ENCODE data around the gene PPP5C.
"Not testable (repeated sequence)": the region's sequence is repeated elsewhere in the genome, so short reads cannot be mapped to it uniquely, and the experiment has no call there.

The PPP5C gene

GRCh38 chr19:46391296-46392251 lies 44.7 kb downstream of the PPP5C start:
- Histone ChIP-seq H3K9ac (ENCODE audit: low read length) (no peak overlapping the region), H3K36me3 (ENCODE audit: control insufficient read depth, low read depth, low read length) (peaks cover 41% of the 10 kb centered on the region), H3K4me1 (ENCODE audit: control insufficient read depth, low read depth, low read length) (no peaks in the 10 kb centered on the region), H3K4me3 (ENCODE audit: low read length) (no peak overlapping the region), H3K27ac (ENCODE audit: low read length) (no peak overlapping the region), H3K27me3 (ENCODE audit: control insufficient read depth, insufficient read depth, low read length) (no peaks in the 10 kb centered on the region), H3K9me3 (ENCODE audit: control insufficient read depth, low read depth, low read length) (no peaks in the 10 kb centered on the region)

GRCh38 chr19:46392252-46392801 lies 45.4 kb downstream of the PPP5C start:
- Histone ChIP-seq H3K36me3 (ENCODE audit: control insufficient read depth, low read depth, low read length) (peaks cover 34% of the 10 kb centered on the region), H3K4me3 (ENCODE audit: low read length) (no peak overlapping the region), H3K27me3 (ENCODE audit: control insufficient read depth, insufficient read depth, low read length) (no peaks in the 10 kb centered on the region), H3K4me1 (ENCODE audit: control insufficient read depth, low read depth, low read length) (no peaks in the 10 kb centered on the region), H3K9me3 (ENCODE audit: control insufficient read depth, low read depth, low read length) (no peaks in the 10 kb centered on the region), H3K27ac (ENCODE audit: low read length) (no peak overlapping the region), H3K9ac (ENCODE audit: low read length) (no peak overlapping the region)

- no peaks in the 10 kb centered on the region for H3K27me3 ChIP-seq (ENCODE audit: control insufficient read depth, insufficient read depth, low read length)
- no peak overlapping the region for H3K4me3 ChIP-seq (ENCODE audit: low read length)
- no peak overlapping the region for H3K27ac ChIP-seq (ENCODE audit: low read length)
- no peaks in the 10 kb centered on the region for H3K9me3 ChIP-seq (ENCODE audit: control insufficient read depth, low read depth, low read length)
- no peak overlapping the region for H3K9ac ChIP-seq (ENCODE audit: low read length)
- H3K36me3 ChIP-seq (ENCODE audit: control insufficient read depth, low read depth, low read length), result peaks cover 29% of the 10 kb centered on the region
- no peaks in the 10 kb centered on the region for H3K4me1 ChIP-seq (ENCODE audit: control insufficient read depth, low read depth, low read length)
Measured at GRCh38 chr19:46392837-46393236, 46.0 kb downstream of the PPP5C start.

GRCh38 chr19:46393456-46394401 lies 46.8 kb downstream of the PPP5C start:
- Histone ChIP-seq H3K9me3 (ENCODE audit: control insufficient read depth, low read depth, low read length) (no peaks in the 10 kb centered on the region), H3K9ac (ENCODE audit: low read length) (no peak overlapping the region), H3K27me3 (ENCODE audit: control insufficient read depth, insufficient read depth, low read length) (no peaks in the 10 kb centered on the region), H3K4me1 (ENCODE audit: control insufficient read depth, low read depth, low read length) (no peaks in the 10 kb centered on the region), H3K36me3 (ENCODE audit: control insufficient read depth, low read depth, low read length) (peaks cover 20% of the 10 kb centered on the region), H3K27ac (ENCODE audit: low read length) (no peak overlapping the region), H3K4me3 (ENCODE audit: low read length) (no peak overlapping the region)

GRCh38 chr19:46394402-46394797 lies 47.5 kb downstream of the PPP5C start:
- H3K27me3 ChIP-seq (ENCODE audit: control insufficient read depth, insufficient read depth, low read length), result no peaks in the 10 kb centered on the region
- H3K27ac ChIP-seq (ENCODE audit: low read length), result no peak overlapping the region
- H3K9me3 ChIP-seq (ENCODE audit: control insufficient read depth, low read depth, low read length), result no peaks in the 10 kb centered on the region
- no peak overlapping the region for H3K9ac ChIP-seq (ENCODE audit: low read length)
- H3K4me1 ChIP-seq (ENCODE audit: control insufficient read depth, low read depth, low read length), result no peaks in the 10 kb centered on the region
- no peak overlapping the region for H3K4me3 ChIP-seq (ENCODE audit: low read length)
- peaks cover 15% of the 10 kb centered on the region for H3K36me3 ChIP-seq (ENCODE audit: control insufficient read depth, low read depth, low read length)

GRCh38 chr19:46397801-46398479 lies 51.1 kb downstream of the PPP5C start:
- H3K9me3 ChIP-seq (ENCODE audit: control insufficient read depth, low read depth, low read length); H3K4me3 ChIP-seq (ENCODE audit: low read length); H3K36me3 ChIP-seq (ENCODE audit: control insufficient read depth, low read depth, low read length); H3K27me3 ChIP-seq (ENCODE audit: control insufficient read depth, insufficient read depth, low read length); H3K4me1 ChIP-seq (ENCODE audit: control insufficient read depth, low read depth, low read length); H3K9ac ChIP-seq (ENCODE audit: low read length); H3K27ac ChIP-seq (ENCODE audit: low read length): not testable (repeated sequence)

- H3K27me3 ChIP-seq (ENCODE audit: control insufficient read depth, insufficient read depth, low read length), result peaks cover 54% of the 10 kb centered on the region
- no peak overlapping the region for H3K9ac ChIP-seq (ENCODE audit: low read length)
- H3K4me3 ChIP-seq (ENCODE audit: low read length), result no peak overlapping the region
- H3K36me3 ChIP-seq (ENCODE audit: control insufficient read depth, low read depth, low read length), result no peaks in the 10 kb centered on the region
- no peaks in the 10 kb centered on the region for H3K9me3 ChIP-seq (ENCODE audit: control insufficient read depth, low read depth, low read length)
- peaks cover 11% of the 10 kb centered on the region for H3K4me1 ChIP-seq (ENCODE audit: control insufficient read depth, low read depth, low read length)
- no peak overlapping the region for H3K27ac ChIP-seq (ENCODE audit: low read length)
Measured at GRCh38 chr19:46402725-46403124, 55.8 kb downstream of the PPP5C start.

GRCh38 chr19:46404055-46404752 lies 57.3 kb downstream of the PPP5C start:
- no peaks in the 10 kb centered on the region for H3K9me3 ChIP-seq (ENCODE audit: control insufficient read depth, low read depth, low read length)
- H3K27me3 ChIP-seq (ENCODE audit: control insufficient read depth, insufficient read depth, low read length), result peaks cover 65% of the 10 kb centered on the region
- H3K4me1 ChIP-seq (ENCODE audit: control insufficient read depth, low read depth, low read length), result peaks cover 11% of the 10 kb centered on the region
- H3K27ac ChIP-seq (ENCODE audit: low read length), result no peak overlapping the region
- peak overlapping the region; percentile 58 for H3K4me3 ChIP-seq (ENCODE audit: low read length)
- no peaks in the 10 kb centered on the region for H3K36me3 ChIP-seq (ENCODE audit: control insufficient read depth, low read depth, low read length)
- no peak overlapping the region for H3K9ac ChIP-seq (ENCODE audit: low read length)

GRCh38 chr19:46404753-46405468 lies 58.0 kb downstream of the PPP5C start:
- Histone ChIP-seq H3K27me3 (ENCODE audit: control insufficient read depth, insufficient read depth, low read length) (peaks cover 65% of the 10 kb centered on the region), H3K9ac (ENCODE audit: low read length) (no peak overlapping the region), H3K4me1 (ENCODE audit: control insufficient read depth, low read depth, low read length) (peaks cover 11% of the 10 kb centered on the region), H3K36me3 (ENCODE audit: control insufficient read depth, low read depth, low read length) (no peaks in the 10 kb centered on the region), H3K4me3 (ENCODE audit: low read length) (peak overlapping the region; percentile 58), H3K27ac (ENCODE audit: low read length) (no peak overlapping the region), H3K9me3 (ENCODE audit: control insufficient read depth, low read depth, low read length) (no peaks in the 10 kb centered on the region)

- no peak overlapping the region for H3K27ac ChIP-seq (ENCODE audit: low read length)
- peaks cover 11% of the 10 kb centered on the region for H3K4me1 ChIP-seq (ENCODE audit: control insufficient read depth, low read depth, low read length)
- H3K9ac ChIP-seq (ENCODE audit: low read length), result no peak overlapping the region
- peaks cover 75% of the 10 kb centered on the region for H3K27me3 ChIP-seq (ENCODE audit: control insufficient read depth, insufficient read depth, low read length)
- no peaks in the 10 kb centered on the region for H3K36me3 ChIP-seq (ENCODE audit: control insufficient read depth, low read depth, low read length)
- H3K9me3 ChIP-seq (ENCODE audit: control insufficient read depth, low read depth, low read length), result no peaks in the 10 kb centered on the region
- H3K4me3 ChIP-seq (ENCODE audit: low read length), result no peak overlapping the region
Measured at GRCh38 chr19:46406976-46407375, 60.1 kb downstream of the PPP5C start.

Data from iPS-18a (cell line).